ENCODE data around the gene RAB6C. TPM values are rescaled to one million over a fixed set of nuclear protein-coding genes. Genes with fewer than 3 reads are reported as not detected.
"Not testable (repeated sequence)": the region's sequence is repeated elsewhere in the genome, so short reads cannot be mapped to it uniquely, and the experiment has no call there.

RAB6C gene
- total and polyA plus RNA-seq, 2 of the 8 experiments (the other 6 are each of a cell fraction or from before 2014, with no cell fraction given): 0.03 to 0.09 TPM

DNA sequence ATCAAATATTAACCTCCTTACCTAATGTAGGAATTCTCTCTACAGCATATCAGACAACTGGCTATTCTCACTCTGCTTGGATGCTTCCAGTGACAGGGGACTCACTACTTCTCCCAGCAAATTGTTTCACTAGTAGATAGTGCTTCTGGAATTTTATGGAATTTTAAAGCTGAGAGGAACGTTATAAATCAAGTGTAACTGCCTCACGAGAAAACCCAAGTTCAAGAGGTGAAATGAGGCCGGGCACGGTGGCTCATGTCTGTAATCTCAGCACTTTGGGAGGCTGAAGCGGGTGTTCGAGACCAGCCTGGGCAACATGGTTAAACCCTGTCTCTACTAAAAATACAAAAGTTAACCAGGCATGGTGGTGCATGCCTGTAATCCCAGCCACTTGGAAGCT lies 23.3 kb upstream of the RAB6C start:
- H2BK15ac ChIP-seq (ENCODE audit: low read length); H3K36me3 ChIP-seq (ENCODE audit: control insufficient read depth in 2 of 4, insufficient read depth in 4 of 4, low read length in 3 of 4); CTCF ChIA-PET (ENCODE audit: partially characterized antibody); H3K27ac ChIP-seq (ENCODE audit: low read depth, low read length); H4K8ac ChIP-seq (ENCODE audit: extremely low read depth, insufficient read depth, low read length); H3K4me1 ChIP-seq (replicated peaks in 1 of 4; ENCODE audit: control insufficient read depth in 3 of 4, insufficient read depth in 4 of 4, low read length in 3 of 4); H3K23me2 ChIP-seq (ENCODE audit: low read depth, low read length); H3K4me2 ChIP-seq (ENCODE audit: insufficient read depth in 1 of 2, low read depth in 2 of 2, low read length in 2 of 2); H3K9ac ChIP-seq (replicated peaks in 1 of 4; ENCODE audit: extremely low read depth in 1 of 4, low read depth in 3 of 4, low read length in 3 of 4); H3K56ac ChIP-seq (replicated peaks; ENCODE audit: insufficient read length, low read depth, low read length); H4K91ac ChIP-seq (replicated peaks; ENCODE audit: insufficient read length, low read length); DNase-seq (ENCODE audit: low read depth in 1 of 2, low spot score in 2 of 2); H2BK20ac ChIP-seq (ENCODE audit: low read length); H2AK5ac ChIP-seq (ENCODE audit: low read depth, low read length); H3K4me3 ChIP-seq (ENCODE audit: extremely low read depth in 1 of 4, insufficient read depth in 2 of 4, low read depth in 3 of 4, low read length in 4 of 4); H3K23ac ChIP-seq (ENCODE audit: insufficient read length); H3K4ac ChIP-seq (replicated peaks; ENCODE audit: insufficient read length, low read depth, low read length); POLR2A ChIA-PET (ENCODE audit: partially characterized antibody); H4K5ac ChIP-seq (ENCODE audit: insufficient read length, low read depth, low read length); H3K79me1 ChIP-seq (ENCODE audit: low read depth, low read length); H4K20me1 ChIP-seq (replicated peaks in 1 of 2; ENCODE audit: control insufficient read depth in 1 of 2, insufficient read depth in 2 of 2, low read length in 2 of 2); H3K14ac ChIP-seq (ENCODE audit: insufficient read length); H2BK12ac ChIP-seq (ENCODE audit: low read depth, low read length); H2AFZ ChIP-seq (ENCODE audit: low read length); H2BK5ac ChIP-seq (ENCODE audit: low read depth, low read length); H3K79me2 ChIP-seq (ENCODE audit: control insufficient read depth in 1 of 2, insufficient read depth in 2 of 2, low read length in 2 of 2); H2BK120ac ChIP-seq (replicated peaks; ENCODE audit: low read depth, low read length); H3K27me3 ChIP-seq (replicated peaks in 1 of 4; ENCODE audit: control insufficient read depth in 3 of 4, extremely low read depth in 1 of 4, insufficient read depth in 3 of 4, low read length in 3 of 4); H3K18ac ChIP-seq (ENCODE audit: extremely low read depth, low read length); FAIRE-seq; H3K9me3 ChIP-seq (ENCODE audit: insufficient read depth in 2 of 2, low read depth in 1 of 2, low read length in 1 of 2): not testable (repeated sequence)
- 82% methylated on average over 6 of the region's 6 CpGs; no CpG with 5 or more reads in 1 of the 2 experiments for WGBS, 2 experiments (ENCODE audit: extremely low coverage in 1 of 2, insufficient coverage in 1 of 2, insufficient read length in 1 of 2, insufficient replicate concordance in 2 of 2, low coverage in 1 of 2, low lambda C conversion rate in 2 of 2, missing lambda C conversion rate in 1 of 2)
